NCI-H146 treated with DMSO at 0.1 percent for 48 hours (cell line): ENCODE data around the gene TNNT3.

Source experiments
- DNase-seq: peaks from one replicate; lab custom pipeline; 2025; ENCODE audit not compliant: unreplicated experiment; lab: John Stamatoyannopoulos, UW

TNNT3 gene

DNA sequence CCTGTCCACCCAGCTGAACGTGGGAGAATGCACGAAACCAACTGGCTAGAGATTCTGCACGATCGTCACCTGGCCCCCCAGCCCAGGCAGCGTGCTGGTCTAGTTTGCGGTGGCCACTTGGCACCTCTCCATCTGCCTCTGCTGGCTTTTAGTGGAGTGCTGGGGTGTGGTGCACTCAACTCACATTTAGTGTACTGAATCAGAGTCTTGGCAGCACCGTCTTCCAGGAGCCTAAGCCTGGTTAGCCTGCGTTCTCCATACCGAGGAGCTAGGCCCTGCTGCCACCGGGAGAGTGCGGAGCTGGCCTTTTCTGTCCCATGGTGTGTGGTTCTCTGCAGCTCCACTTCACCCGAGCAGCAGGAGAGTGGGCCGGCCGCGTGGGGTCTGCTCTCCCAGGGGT, 30.4 kb downstream of the TNNT3 start:
- DNase-seq, result no peak

DNA sequence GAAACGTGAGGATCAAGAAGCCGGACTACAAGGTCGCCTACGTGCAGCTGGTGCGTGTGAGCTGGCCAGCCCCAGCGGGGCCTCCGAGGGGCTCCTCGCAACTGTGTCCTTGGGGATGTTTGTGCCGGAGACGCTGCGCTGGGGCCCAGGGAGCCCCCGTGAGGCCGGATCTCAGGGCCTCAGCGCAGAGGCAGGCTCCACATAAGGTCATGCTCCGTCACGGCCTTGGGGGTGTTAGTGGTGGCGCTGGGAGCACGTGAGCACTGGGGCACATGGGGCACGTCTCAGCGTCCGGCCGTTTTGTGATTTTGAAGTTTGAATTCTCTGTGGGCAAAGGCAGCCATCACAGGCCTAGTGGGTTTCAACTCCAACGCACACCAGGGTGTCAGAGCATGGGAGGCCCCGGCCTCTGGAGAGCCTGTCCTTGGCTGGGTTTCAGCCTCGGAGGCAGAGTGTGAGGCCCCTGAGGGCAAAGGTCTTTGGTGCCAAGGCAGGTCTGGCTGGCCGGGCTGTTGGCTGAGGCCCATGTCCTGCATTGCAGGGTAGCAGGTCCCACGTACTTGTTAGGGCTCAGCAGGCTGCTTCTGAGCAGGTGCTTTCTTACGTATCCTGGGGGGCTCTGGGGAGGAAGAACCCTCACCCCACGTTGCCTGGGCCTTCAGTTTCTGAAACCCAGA, 33.4 kb downstream of the TNNT3 start:
- no peak for DNase-seq

DNA sequence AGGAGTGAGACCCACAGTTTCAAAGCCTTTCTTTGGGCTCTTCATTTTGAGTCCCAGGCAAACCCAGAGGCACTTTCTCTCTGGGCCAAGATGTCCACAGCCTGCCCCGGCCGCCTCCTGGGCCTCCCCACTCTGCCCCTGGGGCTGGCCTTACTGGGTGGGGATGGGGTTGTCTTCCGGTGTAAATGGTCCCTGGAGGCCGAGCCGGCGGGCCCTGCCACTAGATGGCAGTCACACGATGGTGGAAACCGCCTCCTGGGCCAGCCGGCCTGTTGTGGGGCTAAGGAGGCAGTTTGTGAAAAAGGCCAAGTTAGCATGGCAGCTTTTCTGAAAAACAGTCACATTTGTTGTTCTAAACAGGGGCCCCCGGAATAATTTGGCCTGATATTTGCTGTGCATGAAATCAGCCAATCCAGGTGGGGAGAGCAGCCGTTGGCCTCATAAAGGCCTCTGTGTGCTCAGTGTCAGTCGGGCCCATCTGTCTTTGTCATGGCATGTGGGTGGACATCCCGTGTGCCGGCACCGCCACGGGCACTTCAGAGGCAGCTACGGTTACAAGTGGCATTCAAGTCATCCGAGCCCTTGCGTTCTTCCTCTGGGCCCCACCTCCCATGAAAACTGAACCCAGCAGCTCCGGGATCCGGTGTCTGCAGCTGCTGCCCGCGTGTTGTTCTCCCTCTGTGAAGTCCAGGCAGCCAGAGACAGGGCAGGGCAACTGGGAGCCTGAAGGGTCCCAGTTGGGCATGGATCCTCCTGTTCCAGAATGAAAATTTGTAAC, 34.2 kb downstream of the TNNT3 start:
- no peak for DNase-seq

- no peak for DNase-seq
Observed at GRCh38 chr11:1958367-1958766, 38.9 kb downstream of the TNNT3 start.

GRCh38 chr11:1959786-1960185, 40.3 kb downstream of the TNNT3 start:
- no peak for DNase-seq

DNA sequence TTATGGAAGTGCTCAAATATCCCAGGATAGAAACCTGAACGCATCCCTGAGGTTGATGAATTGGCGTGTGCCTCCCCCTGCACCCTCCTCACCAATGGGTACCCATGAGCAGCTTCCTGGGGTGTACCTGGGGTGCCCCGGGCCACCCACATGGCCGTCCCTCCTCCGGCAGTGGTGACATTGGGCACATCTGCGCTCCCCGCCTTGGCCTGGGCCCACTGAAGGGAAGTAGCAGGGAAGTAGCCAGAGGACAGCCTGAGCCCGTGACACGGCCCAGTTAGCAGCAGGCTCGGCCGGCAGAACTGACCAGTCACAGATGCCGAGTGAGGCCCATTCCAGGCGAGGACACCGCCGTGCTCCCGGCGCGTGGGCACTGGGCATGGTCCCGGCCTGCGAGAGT, 44.4 kb downstream of the TNNT3 start:
- no peak for DNase-seq

- DNase-seq, result no peak
Observed at GRCh38 chr11:1964348-1964747, 44.8 kb downstream of the TNNT3 start.

DNA sequence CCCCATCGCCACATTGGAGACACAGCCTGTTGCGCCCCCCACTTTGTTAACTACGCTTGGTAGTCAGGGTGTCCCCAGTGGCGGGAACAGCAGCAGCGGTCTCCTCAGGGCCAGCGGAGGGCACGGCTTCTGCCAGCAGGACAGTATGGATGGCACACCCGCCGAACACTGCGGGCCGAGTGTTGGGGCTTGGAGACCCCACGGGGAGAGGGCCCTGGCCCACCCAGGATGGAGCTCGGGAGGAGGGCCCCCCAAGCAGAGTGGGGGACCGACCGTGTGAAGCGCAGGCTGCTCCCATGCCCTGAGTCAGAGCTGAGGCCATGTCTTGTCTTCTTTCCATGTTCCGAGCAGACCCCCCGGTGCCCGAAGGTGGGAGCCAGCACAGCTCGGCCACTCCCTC, 45.5 kb downstream of the TNNT3 start:
- no peak for DNase-seq

DNA sequence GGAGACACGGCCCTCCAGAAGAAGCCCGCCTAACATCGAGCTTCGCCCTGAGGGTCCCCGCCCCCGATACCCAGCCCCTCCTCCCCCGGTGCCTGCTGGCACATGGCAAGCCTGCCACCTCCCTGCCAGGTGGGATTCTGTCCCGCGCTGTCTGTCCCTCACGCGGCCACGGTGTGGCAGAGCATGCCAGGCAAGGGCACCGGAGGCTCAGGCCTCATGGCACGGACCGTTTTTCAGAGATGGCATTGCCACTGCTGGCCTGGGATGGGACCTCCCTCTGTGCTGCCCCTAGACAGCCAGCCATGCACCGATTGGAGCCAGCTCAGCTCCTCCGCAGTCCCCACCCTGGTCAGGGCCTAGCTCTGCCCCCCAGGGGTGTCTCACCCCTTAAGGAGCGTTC, 47.0 kb downstream of the TNNT3 start:
- no peak for DNase-seq

DNA sequence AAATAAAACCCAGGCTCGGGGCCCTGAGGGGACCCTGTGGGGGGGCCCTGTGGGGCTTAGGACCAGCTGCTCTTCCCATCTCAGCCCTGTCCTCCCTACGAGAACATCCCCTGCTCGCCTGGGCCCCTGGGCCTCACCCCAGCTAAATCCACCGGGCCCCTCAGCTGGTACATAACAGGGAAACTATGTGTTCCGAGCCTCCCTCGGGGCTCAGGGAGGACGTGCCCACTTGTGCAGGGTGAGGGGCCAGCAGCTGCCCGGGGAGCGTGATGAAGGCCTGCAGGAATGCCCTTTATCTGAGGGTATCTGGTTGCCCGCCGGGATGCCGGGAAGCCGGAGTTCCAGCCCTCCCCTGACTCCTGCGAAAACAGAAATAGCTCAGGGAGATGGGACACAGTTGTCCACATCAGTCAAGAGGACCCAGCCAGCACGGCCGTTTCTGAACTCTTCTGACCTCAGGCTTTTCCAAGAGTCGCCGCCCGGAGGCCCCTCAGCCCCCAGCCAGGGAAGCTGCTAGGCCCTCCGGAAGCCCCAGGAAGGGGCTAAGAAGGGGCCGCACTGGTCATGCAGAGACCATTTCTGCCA, 48.2 kb downstream of the TNNT3 start:
- no peak for DNase-seq

GRCh38 chr11:1968454-1969002, 49.0 kb downstream of the TNNT3 start:
- no peak for DNase-seq

GRCh38 chr11:1969035-1969434, 49.5 kb downstream of the TNNT3 start:
- DNase-seq, result no peak

DNA sequence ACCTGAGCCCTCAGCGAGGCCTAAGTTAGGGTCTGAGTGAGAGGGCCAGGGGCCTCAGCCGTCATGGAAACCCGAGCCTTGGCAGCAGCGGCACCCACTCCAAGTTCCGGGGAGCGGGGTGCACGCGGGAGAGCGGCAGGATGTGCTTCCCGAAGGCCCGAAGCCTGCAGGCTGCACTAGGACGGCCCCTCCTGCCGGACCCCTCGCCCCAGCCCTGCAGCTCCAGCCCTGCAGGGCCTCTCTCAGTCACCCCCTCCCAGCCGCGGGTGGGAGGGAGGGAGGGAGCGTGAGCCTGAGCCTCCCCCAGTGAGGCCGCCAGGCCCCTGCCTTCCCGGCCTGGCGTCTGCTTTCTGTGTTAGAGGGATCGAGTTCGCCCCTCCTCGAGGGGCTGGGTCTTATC, 50.3 kb downstream of the TNNT3 start:
- no peak for DNase-seq

DNA sequence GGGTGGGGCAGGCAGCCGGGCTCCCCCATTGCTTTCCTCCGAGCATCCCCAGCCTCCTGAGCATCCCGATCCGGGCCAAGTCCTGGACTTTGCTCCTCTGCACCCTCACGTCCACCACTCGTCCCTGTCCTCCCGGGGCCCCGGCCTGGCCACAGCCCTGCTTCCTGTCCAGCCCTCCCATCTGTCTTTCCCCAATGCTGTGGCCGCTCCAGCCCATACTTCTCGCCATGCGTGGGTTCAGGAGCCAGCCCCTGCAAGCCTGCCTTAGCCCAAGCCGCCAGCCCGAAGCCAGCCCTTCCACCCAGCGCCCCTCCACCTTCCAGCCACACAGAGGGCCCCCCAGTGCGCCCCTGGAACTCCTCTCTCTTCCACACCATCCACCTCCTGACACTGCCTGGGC, 51.5 kb downstream of the TNNT3 start:
- DNase-seq, result no peak

GRCh38 chr11:1975185-1975584, 55.7 kb downstream of the TNNT3 start:
- DNase-seq, result no peak

DNA sequence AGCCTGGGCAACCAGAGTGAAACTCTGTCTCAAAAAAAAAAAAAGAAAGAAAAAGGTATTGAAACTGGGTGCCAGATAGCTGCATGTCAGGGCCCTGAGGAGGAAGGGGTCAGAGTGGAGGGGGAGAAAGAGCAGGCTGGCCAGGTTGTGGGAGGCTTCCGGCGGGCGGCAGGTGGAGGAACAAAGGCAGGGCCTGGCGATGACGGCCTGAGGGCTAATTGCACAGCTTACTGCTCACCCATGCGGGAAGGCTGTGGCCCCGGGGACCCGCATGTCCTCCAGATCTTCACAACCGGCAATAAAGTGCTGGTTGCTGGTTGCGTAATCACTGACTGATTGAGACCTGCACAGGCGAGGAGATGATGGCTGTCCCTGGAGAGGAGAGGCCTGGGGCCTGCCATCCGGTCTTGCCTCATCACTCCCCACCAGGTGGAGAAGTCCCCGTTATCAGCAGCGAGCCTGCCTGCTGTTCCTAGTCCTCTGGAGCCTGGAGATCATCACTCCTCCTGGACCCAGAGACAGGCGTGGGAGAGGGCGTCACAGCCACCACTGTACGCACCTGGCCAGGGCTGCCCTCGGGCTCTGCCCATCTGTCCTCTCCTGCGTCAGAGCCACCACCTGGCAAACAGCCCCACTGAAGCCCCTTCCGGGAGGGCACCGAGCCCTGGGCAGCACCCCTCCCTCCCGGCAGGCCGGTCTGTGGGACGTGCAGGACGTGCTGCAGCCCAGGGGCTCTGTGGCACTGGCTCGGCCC, 59.4 kb downstream of the TNNT3 start:
- no peak for DNase-seq

GRCh38 chr11:1979607-1980006, 60.1 kb downstream of the TNNT3 start:
- no peak for DNase-seq

GRCh38 chr11:1982873-1983600, 63.5 kb downstream of the TNNT3 start:
- no peak for DNase-seq

DNA sequence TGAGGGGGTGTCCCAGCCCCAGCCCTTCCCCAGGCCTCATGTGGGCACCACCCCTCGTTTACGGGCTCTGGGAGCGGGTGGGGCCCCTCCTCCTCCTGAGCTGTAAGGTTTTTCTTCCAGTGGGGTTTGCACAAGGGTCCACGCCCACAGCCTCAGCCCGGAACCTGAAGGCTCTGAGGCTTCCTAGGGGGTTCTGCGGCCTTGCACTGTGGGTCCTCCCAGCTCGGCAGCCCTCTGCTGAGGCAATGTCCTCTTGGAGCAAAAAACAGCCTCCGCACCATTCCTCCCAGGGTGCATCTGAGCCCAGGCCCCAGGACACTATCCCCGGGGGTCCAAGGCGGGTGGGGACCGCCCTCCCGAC, 64.1 kb downstream of the TNNT3 start:
- DNase-seq, result no peak

DNA sequence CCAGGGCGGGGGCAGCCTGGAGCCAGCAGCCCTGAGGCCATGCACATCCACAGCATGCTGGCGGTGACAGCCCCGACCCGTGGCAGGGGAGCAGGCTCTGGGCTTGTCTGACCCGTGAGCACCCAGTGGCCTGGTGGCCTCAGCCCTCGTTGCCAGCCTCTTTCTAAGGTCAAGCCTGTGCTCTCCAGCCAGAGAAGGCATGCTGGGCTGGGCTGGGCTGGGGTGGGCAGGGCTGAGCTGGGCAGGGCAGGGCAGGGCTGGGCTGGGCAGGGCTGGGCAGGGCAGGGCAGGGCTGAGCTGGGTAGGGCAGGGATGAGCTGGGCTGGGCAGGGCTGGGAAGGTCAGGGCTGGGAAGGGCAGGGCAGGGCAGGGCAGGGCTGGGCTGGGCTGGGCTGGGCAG, 67.5 kb downstream of the TNNT3 start:
- no peak for DNase-seq

DNA sequence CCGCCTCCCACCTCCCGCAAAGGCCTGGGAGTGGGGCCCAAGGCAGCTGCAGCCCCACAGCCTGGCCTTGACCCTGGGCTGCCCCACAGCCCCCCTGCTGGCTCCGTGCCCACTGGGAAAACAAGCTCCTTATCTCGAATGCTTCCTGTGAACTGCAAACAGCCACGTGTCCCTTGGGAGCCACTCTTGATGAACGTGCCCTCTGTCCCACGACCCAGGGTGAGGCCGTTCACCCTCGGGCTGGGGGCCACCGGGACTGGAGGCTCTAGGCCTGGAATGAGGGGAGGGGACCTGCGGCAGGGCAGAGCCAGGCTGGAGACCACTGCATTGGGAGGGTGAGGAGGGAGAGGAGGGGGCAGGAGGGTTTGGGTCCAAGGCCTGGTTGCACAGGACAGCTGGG, 68.7 kb downstream of the TNNT3 start:
- DNase-seq, result no peak
